Panc1 (cell line): ENCODE data around the gene LRFN2. TPM values are rescaled to one million over a fixed set of nuclear protein-coding genes. Genes with fewer than 3 reads are reported as not detected.

ENCODE experiments used
- ATAC-seq: fragments of 200-7000 bp; cut with Tn5 transposase; 2 replicates; pipeline ENCODE4 v1.9.1; 2020; ENCODE audit warnings: mild to moderate bottlenecking, moderate library complexity
- BruUV-seq: library from RNA; stranded (reverse); fragments of 400-500 nt; replicated peaks from 2 replicates; lab custom pipeline; 2021; lab: Mats Ljungman, UMichigan
- CTCF ChIA-PET: fragments of 300-600 bp; sonication (Branson Sonifier 250); formaldehyde crosslinking; loops from one replicate; lab custom pipeline; 2022; ENCODE audit warnings: antibody characterized with exemption; lab: Charles Lee
- POLR2A ChIA-PET: fragments of 300-600 bp; sonication (Branson Sonifier 250); formaldehyde crosslinking; loops from one replicate; lab custom pipeline; 2022; ENCODE audit warnings: antibody characterized with exemption; lab: Charles Lee
- DNase-seq: peaks from one replicate; pipeline ENCODE4 v3.0.0-alpha.2; 2010; ENCODE audit warnings: low read depth, low spot score
- H3K27ac ChIP-seq: 2 replicates; pipeline ENCODE4 v1.5.1; 2011; ENCODE audit warnings: mild to moderate bottlenecking, low read length, inconsistent platforms
- H3K27me3 ChIP-seq: fragments of 200-500 bp; sonication (Bioruptor generic); 2 replicates; pipeline ENCODE4 v1.6.0; 2014; ENCODE audit warnings: low read length, inconsistent platforms; ENCODE audit not compliant: control insufficient read depth, insufficient read depth
- H3K36me3 ChIP-seq: fragments of 200-500 bp; sonication (Bioruptor generic); 2 replicates; pipeline ENCODE4 v1.5.1; 2014; ENCODE audit warnings: inconsistent platforms, mild to moderate bottlenecking, low read length, moderate library complexity; ENCODE audit not compliant: control insufficient read depth, insufficient read depth
- H3K4me1 ChIP-seq: 2 replicates; pipeline ENCODE4 v1.5.1; 2011; ENCODE audit warnings: inconsistent platforms, mild to moderate bottlenecking, low read length, moderate library complexity; ENCODE audit not compliant: control insufficient read depth, insufficient read depth
- H3K4me3 ChIP-seq, 2 experiments: 2 replicates each; pipeline ENCODE4 v1.5.1; 2011 to 2012; ENCODE audit warnings: low read depth in 2 of 2, low read length in 2 of 2, mild to moderate bottlenecking in 2 of 2, inconsistent platforms in 1 of 2, moderate library complexity in 1 of 2
- H3K9me3 ChIP-seq: fragments of 200-500 bp; sonication (Bioruptor generic); 2 replicates; pipeline ENCODE4 v1.5.1; 2014; ENCODE audit warnings: low read depth, mild to moderate bottlenecking, inconsistent platforms, low read length, moderate library complexity; ENCODE audit not compliant: control insufficient read depth, insufficient read depth
- POLR2AphosphoS5 ChIP-seq: IDR thresholded peaks from 2 replicates; pipeline ENCODE4 v1.6.1; 2012; ENCODE audit warnings: mild to moderate bottlenecking, low read depth, low read length, moderate library complexity
- SIN3A ChIP-seq: IDR thresholded peaks from 2 replicates; pipeline ENCODE4 v1.6.1; 2012; ENCODE audit warnings: low read depth, mild to moderate bottlenecking, low read length, moderate library complexity, borderline replicate concordance; ENCODE audit not compliant: insufficient read depth
- TCF7L2 ChIP-seq: IDR thresholded peaks from 2 replicates; pipeline ENCODE4 v1.6.1; 2011; ENCODE audit warnings: mild to moderate bottlenecking, low read depth, low read length, inconsistent platforms
- in situ Hi-C: cut with HindIII; loops from 2 replicates; pipeline ENCODE4 v1.10.0; 2016; ENCODE audit warnings: low sequenced_read_pairs, low pct_unique_long_range_greater_than_20kb
- intact Hi-C: fragments of 100-400 bp; cut with micrococcal nuclease; formaldehyde crosslinking; loops from one replicate; pipeline ENCODE4 v1.10.0; 2022; ENCODE audit not compliant: unreplicated experiment
- total RNA-seq: library from RNA; stranded (reverse); gene quantifications from one replicate; pipeline ENCODE4 v1.2.1, GENCODE V29; 2021; ENCODE audit not compliant: unreplicated experiment
- TF ChIP-seq, protein P1 (sequence below), 2 experiments: IDR thresholded peaks; 2 replicates each; pipeline ENCODE4 v1.6.1; 2011 to 2012; ENCODE audit warnings: low read depth in 2 of 2, control low read depth in 1 of 2, low read length in 1 of 2, mild to moderate bottlenecking in 1 of 2, moderate library complexity in 1 of 2; ENCODE audit not compliant: insufficient read depth in 1 of 2
- TF ChIP-seq, protein P2 (sequence below): fragments of 450-650 bp; IDR thresholded peaks from 2 replicates; pipeline ENCODE4 v1.5.1; 2017; ENCODE audit warnings: mild to moderate bottlenecking

Gene LRFN2
- total RNA-seq, 1 experiment from 2014 or later = 0.05 TPM

DNA sequence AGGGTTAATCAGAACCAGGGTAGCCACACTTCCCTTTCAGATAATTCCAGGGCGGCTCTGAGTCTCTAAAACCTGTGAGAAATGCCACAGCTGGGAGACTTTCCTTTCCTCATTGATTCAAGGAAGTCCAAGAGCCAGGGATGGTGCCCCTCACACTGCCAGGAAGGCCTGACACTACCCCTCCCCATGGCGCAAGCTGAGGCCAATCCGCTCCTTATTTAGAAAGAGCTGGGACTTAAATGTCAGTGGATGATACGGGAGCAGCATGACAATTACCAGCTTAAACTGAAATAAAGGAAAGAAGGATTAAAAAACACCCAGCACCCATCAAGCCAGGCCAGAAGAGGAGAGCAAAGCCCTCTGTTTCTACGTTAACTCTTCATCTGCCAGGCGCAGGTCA, 244.4 kb downstream of the LRFN2 start:
- H3K27ac ChIP-seq = no peak overlapping the region
- no peaks in the 10 kb centered on the region for H3K9me3 ChIP-seq
- in situ Hi-C loops = no loop called here
- ChIA-PET CTCF (interaction anchor here (0.6 kb wide), 1 partner anchor 1254 kb away, joined by 11 read pairs; no protein-coding TSS in a partner anchor), POLR2A (no interaction called here)
- H3K4me3 ChIP-seq = no peak overlapping the region
- intact Hi-C loops = no loop called here
- no peaks in the 10 kb centered on the region for H3K36me3 ChIP-seq
- ATAC-seq (no peak), DNase-seq (no peak)
- no peaks in the 10 kb centered on the region for H3K4me1 ChIP-seq
- peaks cover 3% of the 10 kb centered on the region; the same call in 1 of the 2 replicates for H3K27me3 ChIP-seq
- TF ChIP-seq TCF7L2 (no peak), SIN3A (no peak), POLR2AphosphoS5 (no peak)
- TF ChIP-seq, protein P1, sequence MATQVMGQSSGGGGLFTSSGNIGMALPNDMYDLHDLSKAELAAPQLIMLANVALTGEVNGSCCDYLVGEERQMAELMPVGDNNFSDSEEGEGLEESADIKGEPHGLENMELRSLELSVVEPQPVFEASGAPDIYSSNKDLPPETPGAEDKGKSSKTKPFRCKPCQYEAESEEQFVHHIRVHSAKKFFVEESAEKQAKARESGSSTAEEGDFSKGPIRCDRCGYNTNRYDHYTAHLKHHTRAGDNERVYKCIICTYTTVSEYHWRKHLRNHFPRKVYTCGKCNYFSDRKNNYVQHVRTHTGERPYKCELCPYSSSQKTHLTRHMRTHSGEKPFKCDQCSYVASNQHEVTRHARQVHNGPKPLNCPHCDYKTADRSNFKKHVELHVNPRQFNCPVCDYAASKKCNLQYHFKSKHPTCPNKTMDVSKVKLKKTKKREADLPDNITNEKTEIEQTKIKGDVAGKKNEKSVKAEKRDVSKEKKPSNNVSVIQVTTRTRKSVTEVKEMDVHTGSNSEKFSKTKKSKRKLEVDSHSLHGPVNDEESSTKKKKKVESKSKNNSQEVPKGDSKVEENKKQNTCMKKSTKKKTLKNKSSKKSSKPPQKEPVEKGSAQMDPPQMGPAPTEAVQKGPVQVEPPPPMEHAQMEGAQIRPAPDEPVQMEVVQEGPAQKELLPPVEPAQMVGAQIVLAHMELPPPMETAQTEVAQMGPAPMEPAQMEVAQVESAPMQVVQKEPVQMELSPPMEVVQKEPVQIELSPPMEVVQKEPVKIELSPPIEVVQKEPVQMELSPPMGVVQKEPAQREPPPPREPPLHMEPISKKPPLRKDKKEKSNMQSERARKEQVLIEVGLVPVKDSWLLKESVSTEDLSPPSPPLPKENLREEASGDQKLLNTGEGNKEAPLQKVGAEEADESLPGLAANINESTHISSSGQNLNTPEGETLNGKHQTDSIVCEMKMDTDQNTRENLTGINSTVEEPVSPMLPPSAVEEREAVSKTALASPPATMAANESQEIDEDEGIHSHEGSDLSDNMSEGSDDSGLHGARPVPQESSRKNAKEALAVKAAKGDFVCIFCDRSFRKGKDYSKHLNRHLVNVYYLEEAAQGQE (IDR thresholded peaks at IDR 0.05; ENCODE audit: insufficient read depth in 1 of 2, low read depth in 2 of 2, low read length in 1 of 2) = no peak
- TF ChIP-seq, protein P2, sequence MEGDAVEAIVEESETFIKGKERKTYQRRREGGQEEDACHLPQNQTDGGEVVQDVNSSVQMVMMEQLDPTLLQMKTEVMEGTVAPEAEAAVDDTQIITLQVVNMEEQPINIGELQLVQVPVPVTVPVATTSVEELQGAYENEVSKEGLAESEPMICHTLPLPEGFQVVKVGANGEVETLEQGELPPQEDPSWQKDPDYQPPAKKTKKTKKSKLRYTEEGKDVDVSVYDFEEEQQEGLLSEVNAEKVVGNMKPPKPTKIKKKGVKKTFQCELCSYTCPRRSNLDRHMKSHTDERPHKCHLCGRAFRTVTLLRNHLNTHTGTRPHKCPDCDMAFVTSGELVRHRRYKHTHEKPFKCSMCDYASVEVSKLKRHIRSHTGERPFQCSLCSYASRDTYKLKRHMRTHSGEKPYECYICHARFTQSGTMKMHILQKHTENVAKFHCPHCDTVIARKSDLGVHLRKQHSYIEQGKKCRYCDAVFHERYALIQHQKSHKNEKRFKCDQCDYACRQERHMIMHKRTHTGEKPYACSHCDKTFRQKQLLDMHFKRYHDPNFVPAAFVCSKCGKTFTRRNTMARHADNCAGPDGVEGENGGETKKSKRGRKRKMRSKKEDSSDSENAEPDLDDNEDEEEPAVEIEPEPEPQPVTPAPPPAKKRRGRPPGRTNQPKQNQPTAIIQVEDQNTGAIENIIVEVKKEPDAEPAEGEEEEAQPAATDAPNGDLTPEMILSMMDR = no peak
- BruUV-seq = no TSS peak

DNA sequence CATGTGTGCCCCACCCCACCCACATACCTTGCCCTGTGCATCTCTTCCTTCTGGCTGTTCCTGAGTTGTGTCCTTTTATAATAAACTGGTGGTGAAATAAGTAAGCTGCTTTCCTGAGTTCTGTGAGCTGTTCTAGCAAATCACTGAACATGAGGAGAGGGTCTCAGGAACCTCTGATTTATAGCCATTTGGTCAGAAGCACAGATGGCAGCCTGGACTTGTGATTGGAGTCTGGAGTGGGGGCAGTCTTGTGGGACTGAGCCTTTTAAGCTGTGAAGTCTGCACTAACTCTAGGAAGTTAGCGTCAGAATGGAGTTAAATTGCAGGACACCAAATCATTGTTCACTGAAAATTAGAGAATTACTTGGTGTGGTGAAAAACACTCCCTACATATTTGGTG, 245.4 kb downstream of the LRFN2 start:
- intact Hi-C loops = no loop called here
- H3K36me3 ChIP-seq = no peaks in the 10 kb centered on the region
- ChIA-PET POLR2A (no interaction called here), CTCF (no interaction called here)
- in situ Hi-C loops = no loop called here
- no peak overlapping the region for H3K4me3 ChIP-seq
- no peak for DNase-seq
- ATAC-seq = no peak
- no peaks in the 10 kb centered on the region for H3K4me1 ChIP-seq
- H3K9me3 ChIP-seq = no peaks in the 10 kb centered on the region
- no peak for TF ChIP-seq POLR2AphosphoS5
- TF ChIP-seq SIN3A = no peak
- TF ChIP-seq, protein P2 = no peak
- no peak for TF ChIP-seq TCF7L2
- TF ChIP-seq, protein P1 (IDR thresholded peaks at IDR 0.05; ENCODE audit: insufficient read depth in 1 of 2, low read depth in 2 of 2, low read length in 1 of 2) = no peak
- BruUV-seq = no TSS peak
- peaks cover 3% of the 10 kb centered on the region; the same call in 1 of the 2 replicates for H3K27me3 ChIP-seq
- H3K27ac ChIP-seq = no peak overlapping the region
